Liver (tissue), 9 donors: ENCODE measurements around the gene PODN. TPM values are rescaled to one million over a fixed set of nuclear protein-coding genes. Genes with fewer than 3 reads are reported as not detected.

Experiments used
- DNase-seq: peaks from one replicate; pipeline ENCODE4 v3.0.0-alpha.2; 2017; ENCODE audit warnings: low spot score
- H3K27ac ChIP-seq, 2 donors: one replicate each; pipeline ENCODE4 v1.7.0; 2013; ENCODE audit warnings: inconsistent platforms in 2 of 2, low read length in 2 of 2, control low read depth in 1 of 2, low read depth in 1 of 2, mild to moderate bottlenecking in 1 of 2
- H3K27me3 ChIP-seq, 4 donors: one replicate each; pipeline versions ENCODE4 v1.6.1 to v1.7.0; 2013; ENCODE audit warnings: low read length in 3 of 4, inconsistent platforms in 1 of 4, mild to moderate bottlenecking in 1 of 4, moderate library complexity in 1 of 4; ENCODE audit not compliant: control insufficient read depth in 4 of 4, insufficient read depth in 4 of 4
- H3K36me3 ChIP-seq, 4 donors: one replicate each; pipeline versions ENCODE4 v1.6.1 to v1.7.0; 2013; ENCODE audit warnings: low read length in 3 of 4, mild to moderate bottlenecking in 3 of 4, low read depth in 1 of 4, moderate library complexity in 1 of 4; ENCODE audit not compliant: control insufficient read depth in 4 of 4, insufficient read depth in 3 of 4
- H3K4me1 ChIP-seq, 4 donors: one replicate each; pipeline versions ENCODE4 v1.6.1 to v1.7.0; 2013; ENCODE audit warnings: low read length in 3 of 4, mild to moderate bottlenecking in 3 of 4, moderate library complexity in 1 of 4; ENCODE audit not compliant: control insufficient read depth in 4 of 4, insufficient read depth in 4 of 4
- H3K4me3 ChIP-seq, 3 donors: one replicate each; pipeline versions ENCODE4 v1.6.1 to v1.7.0; 2013; ENCODE audit warnings: low read length in 3 of 3, control low read depth in 1 of 3, low read depth in 1 of 3, mild to moderate bottlenecking in 1 of 3
- H3K9ac ChIP-seq, 2 donors: one replicate each; pipeline ENCODE4 v1.7.0; 2013; ENCODE audit warnings: low read length in 2 of 2, mild to moderate bottlenecking in 2 of 2, moderate library complexity in 2 of 2, control low read depth in 1 of 2, low read depth in 1 of 2
- H3K9me3 ChIP-seq, 4 donors: one replicate each; pipeline versions ENCODE4 v1.6.1 to v1.7.0; 2013; ENCODE audit warnings: low read length in 3 of 4; ENCODE audit not compliant: control insufficient read depth in 4 of 4
- CTCF ChIP-seq: fragments of 150-350 bp; IDR thresholded peaks from 2 replicates; pipeline ENCODE4 v1.5.1; 2017; ENCODE audit warnings: improper control_type of control experiment, low read depth, low read length; ENCODE audit not compliant: missing input control
- EGR1 ChIP-seq, 2 donors: IDR thresholded peaks; 2 replicates each; pipeline ENCODE4 v1.6.1; 2016 to 2018; ENCODE audit warnings: antibody characterized with exemption in 2 of 2, low read depth in 2 of 2
- FOXA1 ChIP-seq: IDR thresholded peaks from 2 replicates; pipeline ENCODE4 v1.6.1; 2016; ENCODE audit warnings: antibody characterized with exemption
- FOXA2 ChIP-seq: IDR thresholded peaks from 2 replicates; pipeline ENCODE4 v1.6.1; 2016; ENCODE audit warnings: antibody characterized with exemption
- GABPA ChIP-seq, 2 donors: IDR thresholded peaks in 1 of 2; conservative IDR thresholded peaks in 1 of 2; 2 replicates each; pipeline ENCODE4 v1.6.1; 2016; ENCODE audit warnings: antibody characterized with exemption in 2 of 2, mild to moderate bottlenecking in 1 of 2, moderate library complexity in 1 of 2
- HNF4A ChIP-seq, 2 donors: conservative IDR thresholded peaks; 2 replicates each; pipeline ENCODE4 v1.6.1; 2016; ENCODE audit warnings: antibody characterized with exemption in 2 of 2, mild to moderate bottlenecking in 2 of 2
- HNF4G ChIP-seq: IDR thresholded peaks from 2 replicates; pipeline ENCODE4 v1.6.1; 2016; ENCODE audit warnings: antibody characterized with exemption
- JUND ChIP-seq, 2 donors: IDR thresholded peaks; 2 replicates each; pipeline ENCODE4 v1.6.1; 2016; ENCODE audit warnings: antibody characterized with exemption in 2 of 2
- NR2F2 ChIP-seq: IDR thresholded peaks from 2 replicates; pipeline ENCODE4 v1.6.1; 2016; ENCODE audit warnings: antibody characterized with exemption
- RAD21 ChIP-seq, 2 donors: IDR thresholded peaks; 2 replicates each; pipeline ENCODE4 v1.6.1; 2016; ENCODE audit warnings: antibody characterized with exemption in 2 of 2, mild to moderate bottlenecking in 2 of 2
- RXRA ChIP-seq, 2 donors: IDR thresholded peaks; 2 replicates each; pipeline ENCODE4 v1.6.1; 2017 to 2018; ENCODE audit warnings: antibody characterized with exemption in 2 of 2, mild to moderate bottlenecking in 1 of 2
- SP1 ChIP-seq: IDR thresholded peaks from 2 replicates; pipeline ENCODE4 v1.6.1; 2018; ENCODE audit warnings: antibody characterized with exemption, mild to moderate bottlenecking
- TAF1 ChIP-seq: conservative IDR thresholded peaks from 2 replicates; pipeline ENCODE4 v1.6.1; 2016; ENCODE audit warnings: antibody characterized with exemption, mild to moderate bottlenecking
- YY1 ChIP-seq: IDR thresholded peaks from 2 replicates; pipeline ENCODE4 v1.6.1; 2016; ENCODE audit warnings: antibody characterized with exemption, mild to moderate bottlenecking
- ZBTB33 ChIP-seq: IDR thresholded peaks from 2 replicates; pipeline ENCODE4 v1.6.1; 2016; ENCODE audit warnings: antibody characterized with exemption
- WGBS: extraction: QIAGEN DNeasy Blood & Tissue Kit; methylation state at CpG from one replicate; pipeline ENCODE4 v1.1.7; 2013; 5-methylcytosine and 5-hydroxymethylcytosine counted together
- polyA plus RNA-seq, 2 donors: library from polyadenylated mRNA; stranded (reverse) in 1 of 2; unstranded in 1 of 2; fragments of 200-250 nt in 1 of 2; fragments of >200 nt in 1 of 2; fragmentation: Nextera tagmentation in 1 of 2; extraction: Ambion mirVana in 1 of 2; gene quantifications; one replicate each; pipeline versions ENCODE4 v1.2.1 to v1.2.3, GENCODE V29; 2013 to 2015
- total RNA-seq, 2 donors: library from RNA; depleted of rRNA; stranded (reverse); fragments of >200 nt; gene quantifications; one replicate each; pipeline ENCODE4 v1.2.3, GENCODE V29; 2014
- TF ChIP-seq, protein P1 (sequence below): IDR thresholded peaks from 2 replicates; pipeline ENCODE4 v1.6.1; 2016; ENCODE audit warnings: antibody characterized with exemption
- TF ChIP-seq, protein P2 (sequence below): IDR thresholded peaks from 2 replicates; pipeline ENCODE4 v1.6.1; 2016; ENCODE audit warnings: antibody characterized with exemption
- TF ChIP-seq, protein P3 (sequence below): IDR thresholded peaks from 2 replicates; pipeline ENCODE4 v1.6.1; 2016; ENCODE audit warnings: antibody characterized with exemption, mild to moderate bottlenecking
- donor health status: healthy.
- donor health status: healthy.
- donor health status: healthy.
- donor health status: healthy.
- donor health status: healthy.

PODN gene
- total and polyA plus RNA-seq, 4 donors: 1.9 to 10.8 (median 6.3) TPM

GRCh38 chr1:53131590-53131938 lies 69.6 kb downstream of the PODN start:
- Histone ChIP-seq H3K4me1 (peaks cover 0 to 4% (median 0%) of the 10 kb centered on the region in 4 donors), H3K9me3 (no peaks in the 10 kb centered on the region), H3K4me3 (no peak overlapping the region), H3K27me3 (no peaks in the 10 kb centered on the region), H3K27ac (no peak overlapping the region), H3K36me3 (no peaks in the 10 kb centered on the region), H3K9ac (no peak overlapping the region)
- WGBS: 89% methylated on average over 2 of the region's 2 CpGs
- DNase-seq: no peak
- TF ChIP-seq HNF4A (conservative IDR thresholded peaks at IDR 0.05) (no peak), NR2F2 (no peak), EGR1 (IDR thresholded peaks at IDR 0.05; ENCODE audit: low read depth in 2 of 2) (no peak), FOXA2 (no peak), SP1 (no peak), TAF1 (no peak), ZBTB33 (no peak), RAD21 (IDR thresholded peaks at IDR 0.05) (no peak), FOXA1 (no peak), YY1 (no peak), CTCF (no peak)
- TF ChIP-seq, protein P1, sequence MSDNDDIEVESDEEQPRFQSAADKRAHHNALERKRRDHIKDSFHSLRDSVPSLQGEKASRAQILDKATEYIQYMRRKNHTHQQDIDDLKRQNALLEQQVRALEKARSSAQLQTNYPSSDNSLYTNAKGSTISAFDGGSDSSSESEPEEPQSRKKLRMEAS: no peak
- TF ChIP-seq, protein P2, sequence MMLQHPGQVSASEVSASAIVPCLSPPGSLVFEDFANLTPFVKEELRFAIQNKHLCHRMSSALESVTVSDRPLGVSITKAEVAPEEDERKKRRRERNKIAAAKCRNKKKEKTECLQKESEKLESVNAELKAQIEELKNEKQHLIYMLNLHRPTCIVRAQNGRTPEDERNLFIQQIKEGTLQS: no peak

- no peaks in the 10 kb centered on the region for H3K36me3 ChIP-seq
- H3K9ac ChIP-seq: no peak overlapping the region
- TF ChIP-seq, protein P1: no peak
- no peak for TF ChIP-seq ZBTB33
- no peak for TF ChIP-seq RAD21 (IDR thresholded peaks at IDR 0.05)
- TF ChIP-seq TAF1: no peak
- TF ChIP-seq, protein P2: no peak
- no peak for TF ChIP-seq CTCF
- no peak for TF ChIP-seq YY1
- TF ChIP-seq RXRA (IDR thresholded peaks at IDR 0.05): no peak
- TF ChIP-seq HNF4G: no peak
- no peak for TF ChIP-seq GABPA (IDR thresholded peaks at IDR 0.05 in 1 of 2, conservative IDR thresholded peaks at IDR 0.05 in 1 of 2)
- no peak for TF ChIP-seq EGR1 (IDR thresholded peaks at IDR 0.05; ENCODE audit: low read depth in 2 of 2)
- TF ChIP-seq HNF4A (conservative IDR thresholded peaks at IDR 0.05): no peak
- TF ChIP-seq SP1: no peak
- TF ChIP-seq, protein P3, sequence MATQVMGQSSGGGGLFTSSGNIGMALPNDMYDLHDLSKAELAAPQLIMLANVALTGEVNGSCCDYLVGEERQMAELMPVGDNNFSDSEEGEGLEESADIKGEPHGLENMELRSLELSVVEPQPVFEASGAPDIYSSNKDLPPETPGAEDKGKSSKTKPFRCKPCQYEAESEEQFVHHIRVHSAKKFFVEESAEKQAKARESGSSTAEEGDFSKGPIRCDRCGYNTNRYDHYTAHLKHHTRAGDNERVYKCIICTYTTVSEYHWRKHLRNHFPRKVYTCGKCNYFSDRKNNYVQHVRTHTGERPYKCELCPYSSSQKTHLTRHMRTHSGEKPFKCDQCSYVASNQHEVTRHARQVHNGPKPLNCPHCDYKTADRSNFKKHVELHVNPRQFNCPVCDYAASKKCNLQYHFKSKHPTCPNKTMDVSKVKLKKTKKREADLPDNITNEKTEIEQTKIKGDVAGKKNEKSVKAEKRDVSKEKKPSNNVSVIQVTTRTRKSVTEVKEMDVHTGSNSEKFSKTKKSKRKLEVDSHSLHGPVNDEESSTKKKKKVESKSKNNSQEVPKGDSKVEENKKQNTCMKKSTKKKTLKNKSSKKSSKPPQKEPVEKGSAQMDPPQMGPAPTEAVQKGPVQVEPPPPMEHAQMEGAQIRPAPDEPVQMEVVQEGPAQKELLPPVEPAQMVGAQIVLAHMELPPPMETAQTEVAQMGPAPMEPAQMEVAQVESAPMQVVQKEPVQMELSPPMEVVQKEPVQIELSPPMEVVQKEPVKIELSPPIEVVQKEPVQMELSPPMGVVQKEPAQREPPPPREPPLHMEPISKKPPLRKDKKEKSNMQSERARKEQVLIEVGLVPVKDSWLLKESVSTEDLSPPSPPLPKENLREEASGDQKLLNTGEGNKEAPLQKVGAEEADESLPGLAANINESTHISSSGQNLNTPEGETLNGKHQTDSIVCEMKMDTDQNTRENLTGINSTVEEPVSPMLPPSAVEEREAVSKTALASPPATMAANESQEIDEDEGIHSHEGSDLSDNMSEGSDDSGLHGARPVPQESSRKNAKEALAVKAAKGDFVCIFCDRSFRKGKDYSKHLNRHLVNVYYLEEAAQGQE: no peak
- TF ChIP-seq JUND (IDR thresholded peaks at IDR 0.05): no peak
- no peak for TF ChIP-seq FOXA1
- TF ChIP-seq FOXA2: no peak
- no peak for TF ChIP-seq NR2F2
- H3K27ac ChIP-seq: no peak overlapping the region
- no peaks in the 10 kb centered on the region for H3K9me3 ChIP-seq
- peaks cover 0 to 4% (median 0%) of the 10 kb centered on the region in 4 donors for H3K4me1 ChIP-seq
- H3K27me3 ChIP-seq: no peaks in the 10 kb centered on the region
- 82% methylated on average over 8 of the region's 8 CpGs for WGBS
- no peak for DNase-seq
- no peak overlapping the region for H3K4me3 ChIP-seq
Observed at GRCh38 chr1:53132176-53132575, 70.2 kb downstream of the PODN start.
